Nephron progenitor cell (in vitro differentiated cells): ENCODE results near the gene FFAR1.

ENCODE experiments used
- DNase-seq: peaks from one replicate; pipeline ENCODE4 v3.0.0; 2021
- H3K27ac Mint-ChIP-seq: 2 replicates; pipeline ENCODE4 v1.8.0; 2021; ENCODE audit warnings: mild to moderate bottlenecking, moderate library complexity, mixed read lengths
- H3K27me3 Mint-ChIP-seq: 2 replicates; pipeline ENCODE4 v1.8.0; 2021; ENCODE audit warnings: mild to moderate bottlenecking, low read depth, mixed read lengths; ENCODE audit not compliant: poor library complexity
- H3K36me3 Mint-ChIP-seq: 2 replicates; pipeline ENCODE4 v1.8.0; 2021; ENCODE audit warnings: low read depth, mixed read lengths
- H3K4me1 Mint-ChIP-seq: 2 replicates; pipeline ENCODE4 v1.8.0; 2021; ENCODE audit warnings: mixed read lengths
- H3K4me3 Mint-ChIP-seq: 2 replicates; pipeline ENCODE4 v1.8.0; 2021; ENCODE audit warnings: mild to moderate bottlenecking, moderate library complexity, mixed read lengths
- H3K9me3 Mint-ChIP-seq: 2 replicates; pipeline ENCODE4 v1.8.0; 2021; ENCODE audit warnings: mild to moderate bottlenecking, moderate library complexity, mixed read lengths
- CTCF ChIP-seq: fragments of 200-600 bp; sonication (generic); IDR thresholded peaks from 2 replicates; pipeline ENCODE4 v1.5.0; 2021; ENCODE audit warnings: antibody characterized with exemption

The FFAR1 gene

GRCh38 chr19:35383536-35383935 lies 35.8 kb downstream of the FFAR1 start:
- TF ChIP-seq CTCF = no peak
- Mint-ChIP-seq H3K27me3 (peaks cover 23% of the 10 kb centered on the region), H3K9me3 (peaks cover 56% of the 10 kb centered on the region), H3K4me1 (peaks cover 11% of the 10 kb centered on the region), H3K27ac (no peak overlapping the region), H3K36me3 (peaks cover 5% of the 10 kb centered on the region), H3K4me3 (no peak overlapping the region)
- DNase-seq = no peak

- TF ChIP-seq CTCF = no peak
- H3K4me3 Mint-ChIP-seq = no peak overlapping the region
- H3K36me3 Mint-ChIP-seq = peaks cover 5% of the 10 kb centered on the region
- H3K27me3 Mint-ChIP-seq = peaks cover 19% of the 10 kb centered on the region
- DNase-seq = no peak
- peaks cover 55% of the 10 kb centered on the region for H3K9me3 Mint-ChIP-seq
- peaks cover 6% of the 10 kb centered on the region for H3K4me1 Mint-ChIP-seq
- no peak overlapping the region for H3K27ac Mint-ChIP-seq
Measured at GRCh38 chr19:35388277-35389054, 40.8 kb downstream of the FFAR1 start.

GRCh38 chr19:35389192-35389861 lies 41.6 kb downstream of the FFAR1 start:
- DNase-seq = no peak
- Mint-ChIP-seq H3K27ac (no peak overlapping the region), H3K9me3 (peaks cover 49% of the 10 kb centered on the region), H3K4me3 (no peak overlapping the region), H3K36me3 (peaks cover 5% of the 10 kb centered on the region), H3K4me1 (peaks cover 6% of the 10 kb centered on the region), H3K27me3 (peaks cover 19% of the 10 kb centered on the region)
- no peak for TF ChIP-seq CTCF

- DNase-seq = no peak
- H3K9me3 Mint-ChIP-seq = peaks cover 22% of the 10 kb centered on the region
- H3K4me3 Mint-ChIP-seq = no peak overlapping the region
- no peak overlapping the region for H3K27ac Mint-ChIP-seq
- H3K4me1 Mint-ChIP-seq = peaks cover 6% of the 10 kb centered on the region
- no peak for TF ChIP-seq CTCF
- H3K36me3 Mint-ChIP-seq = no peaks in the 10 kb centered on the region
- H3K27me3 Mint-ChIP-seq = peaks cover 17% of the 10 kb centered on the region
Measured at GRCh38 chr19:35392742-35393715, 45.3 kb downstream of the FFAR1 start.

GRCh38 chr19:35395382-35396199 lies 47.9 kb downstream of the FFAR1 start:
- Mint-ChIP-seq H3K4me1 (peaks cover 6% of the 10 kb centered on the region), H3K36me3 (no peaks in the 10 kb centered on the region), H3K9me3 (no peaks in the 10 kb centered on the region), H3K4me3 (no peak overlapping the region), H3K27ac (no peak overlapping the region), H3K27me3 (peaks cover 16% of the 10 kb centered on the region)
- no peak for TF ChIP-seq CTCF
- DNase-seq = no peak
